Measurements from ENCODE around the gene SUN1. TPM values are rescaled to one million over a fixed set of nuclear protein-coding genes. Genes with fewer than 3 reads are reported as not detected.

Gene SUN1
- total and polyA plus RNA-seq, 10 of the 15 experiments (the other 5 are each of a cell fraction or from before 2014, with no cell fraction given) = 27.8 to 107 (median 65.8) TPM

DNA sequence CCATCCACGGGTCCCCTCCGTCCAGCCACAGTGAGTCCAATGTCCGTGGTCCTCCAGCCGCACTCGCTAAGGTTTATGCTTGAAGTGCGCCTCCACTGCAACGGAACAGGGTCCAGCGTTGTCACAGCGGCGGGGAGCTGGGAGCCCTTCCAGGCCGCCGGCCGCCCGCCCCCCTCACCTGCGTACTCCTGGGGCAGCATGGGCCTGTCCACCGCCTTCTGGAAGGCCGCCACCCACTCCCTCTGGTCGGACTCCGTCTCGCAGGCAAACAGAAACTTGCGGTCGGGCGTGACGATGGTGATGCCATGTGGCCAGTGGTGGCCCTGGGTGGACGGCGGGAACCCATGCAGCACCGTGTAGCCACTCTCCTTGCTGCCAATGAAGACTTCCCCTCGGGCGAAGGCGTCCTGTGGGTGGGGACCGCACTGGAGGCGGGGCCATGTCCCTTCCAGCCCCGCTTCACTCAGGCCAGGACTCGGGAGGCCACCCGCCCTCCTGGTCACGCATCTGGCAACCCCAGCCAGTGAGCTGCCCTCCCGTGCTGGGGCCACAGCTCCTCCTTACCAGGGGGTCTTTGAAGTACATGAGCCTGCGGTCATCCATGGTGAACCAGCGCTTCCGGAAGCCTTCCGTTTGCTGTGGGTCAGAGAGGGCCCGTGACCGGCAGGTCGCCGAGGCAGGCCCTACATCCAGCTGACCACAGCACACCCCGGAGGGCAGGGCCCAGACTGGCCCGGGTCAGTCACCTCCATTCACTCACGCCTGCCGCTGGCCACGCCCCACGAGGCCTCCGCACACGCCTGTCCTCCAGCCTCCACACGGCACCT is 66.8 kb downstream of the SUN1 start:
- FAIRE-seq = no peak
- ChIA-PET POLR2A (no interaction called here), RAD21 (ENCODE audit: unreplicated experiment) (no interaction called here), CTCF (interaction anchor here (1.0 kb wide), 1 partner anchor 57 kb away, joined by 3 read pairs; no protein-coding TSS in a partner anchor), SMC1A (ENCODE audit: uncharacterized antibody, unreplicated experiment) (no interaction called here)
- intact Hi-C loops (cut with micrococcal nuclease; ENCODE audit: unreplicated experiment) = no loop called here
- no peak overlapping the region for H2AFZ ChIP-seq (ENCODE audit: control insufficient read depth, low read depth, low read length)
- no peak for ATAC-seq
- H3K27ac ChIP-seq (ENCODE audit: control insufficient read depth, insufficient read depth) = no peak overlapping the region
- H3K36me3 ChIP-seq (ENCODE audit: control insufficient read depth in 2 of 2, insufficient read depth in 2 of 2, low read length in 1 of 2) = peaks cover 0 to 43% of the 10 kb centered on the region in 2 experiments; a peak in 2 of 4 replicates
- no peaks in the 10 kb centered on the region for H3K79me2 ChIP-seq (ENCODE audit: control insufficient read depth, insufficient read depth, low read length)
- no peaks in the 10 kb centered on the region; the same call in 1 of the 2 replicates for H3K4me1 ChIP-seq (ENCODE audit: control insufficient read depth, insufficient read depth, low read length)
- BruUV-seq (replicated peaks) = no TSS peak
- no peaks in the 10 kb centered on the region for H3K27me3 ChIP-seq (replicated peaks in 1 of 2; ENCODE audit: control insufficient read depth in 2 of 2, insufficient read depth in 2 of 2, low read length in 1 of 2)
- H3K9ac ChIP-seq (ENCODE audit: control insufficient read depth, insufficient read depth, low read length) = no peak overlapping the region
- no peak overlapping the region for H3K4me2 ChIP-seq (ENCODE audit: control insufficient read depth, insufficient read depth)
- H4K20me1 ChIP-seq (ENCODE audit: control insufficient read depth, insufficient read depth) = no peaks in the 10 kb centered on the region
- in situ Hi-C loops (cut with MboI) = no loop called here
- H3K4me3 ChIP-seq = no peak overlapping the region
- no peaks in the 10 kb centered on the region for H3K9me3 ChIP-seq (replicated peaks; ENCODE audit: control insufficient read depth, insufficient read depth, low read length)
- TF ChIP-seq, protein P1, sequence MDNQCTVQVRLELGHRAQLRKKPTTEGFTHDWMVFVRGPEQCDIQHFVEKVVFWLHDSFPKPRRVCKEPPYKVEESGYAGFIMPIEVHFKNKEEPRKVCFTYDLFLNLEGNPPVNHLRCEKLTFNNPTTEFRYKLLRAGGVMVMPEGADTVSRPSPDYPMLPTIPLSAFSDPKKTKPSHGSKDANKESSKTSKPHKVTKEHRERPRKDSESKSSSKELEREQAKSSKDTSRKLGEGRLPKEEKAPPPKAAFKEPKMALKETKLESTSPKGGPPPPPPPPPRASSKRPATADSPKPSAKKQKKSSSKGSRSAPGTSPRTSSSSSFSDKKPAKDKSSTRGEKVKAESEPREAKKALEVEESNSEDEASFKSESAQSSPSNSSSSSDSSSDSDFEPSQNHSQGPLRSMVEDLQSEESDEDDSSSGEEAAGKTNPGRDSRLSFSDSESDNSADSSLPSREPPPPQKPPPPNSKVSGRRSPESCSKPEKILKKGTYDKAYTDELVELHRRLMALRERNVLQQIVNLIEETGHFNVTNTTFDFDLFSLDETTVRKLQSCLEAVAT (IDR thresholded peaks at IDR 0.05) = no peak
- TF ChIP-seq WRNIP1 (IDR thresholded peaks at IDR 0.05; ENCODE audit: borderline replicate concordance, low read depth, low read length) (no peak), MXI1 (IDR thresholded peaks at IDR 0.05; ENCODE audit: low read depth, low read length) (no peak), CUX1 (IDR thresholded peaks at IDR 0.05; ENCODE audit: insufficient replicate concordance, low read depth, low read length) (no peak)
- 88% methylated on average over 52 of the region's 54 CpGs for WGBS (ENCODE audit: insufficient coverage, insufficient replicate concordance, low lambda C conversion rate, missing lambda C conversion rate)
- no peak for DNase-seq (ENCODE audit: low read depth, low spot score)
